HFFc6 (cell line): ENCODE data around the gene PRR22. TPM values are rescaled to one million over a fixed set of nuclear protein-coding genes. Genes with fewer than 3 reads are reported as not detected.

Experiments used
- DNase-seq: peaks from one replicate; pipeline ENCODE4 v3.0.0-alpha.2; 2018
- H3K27ac Mint-ChIP-seq: 2 replicates; pipeline ENCODE4 v1.8.0; 2020; ENCODE audit warnings: mild to moderate bottlenecking, mixed read lengths
- H3K27me3 Mint-ChIP-seq: 2 replicates; pipeline ENCODE4 v1.8.0; 2021; ENCODE audit warnings: mild to moderate bottlenecking, moderate library complexity, mixed read lengths; ENCODE audit not compliant: insufficient read depth
- H3K36me3 Mint-ChIP-seq: 2 replicates; pipeline ENCODE4 v1.8.0; 2021; ENCODE audit warnings: low read depth, mixed read lengths
- H3K4me1 Mint-ChIP-seq: 2 replicates; pipeline ENCODE4 v1.8.0; 2020; ENCODE audit warnings: low read depth, mixed read lengths
- H3K4me3 Mint-ChIP-seq: 2 replicates; pipeline ENCODE4 v1.8.0; 2020; ENCODE audit warnings: mild to moderate bottlenecking, moderate library complexity, mixed read lengths
- H3K9me3 Mint-ChIP-seq: 2 replicates; pipeline ENCODE4 v1.8.0; 2020; ENCODE audit warnings: mild to moderate bottlenecking, mixed read lengths
- long read RNA-seq: library from polyadenylated mRNA; unstranded; transcript quantifications from one replicate; pipeline ENCODE4 v2.0.0, GENCODE V29; 2019
- total RNA-seq, 6 experiments: library from RNA; stranded (reverse); fragmentation: NEBNext Ultra II Directional; extraction: Animal tissue kit (Norgen Biotek cat#: 25700); gene quantifications; 2 replicates in 1 of 6; 3 replicates in 5 of 6; pipeline ENCODE4 v1.2.3, GENCODE V29; 2021
- TF ChIP-seq, protein P1 (sequence below): fragments of 200-600 bp; sonication (generic); IDR thresholded peaks from 2 replicates; pipeline ENCODE4 v1.5.0; 2021; ENCODE audit warnings: antibody characterized with exemption, mild to moderate bottlenecking

Gene PRR22
- 1 to 10 TPM in 5 of 6 experiments, under 1 TPM in 1; 0.92 to 1.6 (median 1.4) TPM for total RNA-seq
- long read RNA-seq = 0 reads

DNA sequence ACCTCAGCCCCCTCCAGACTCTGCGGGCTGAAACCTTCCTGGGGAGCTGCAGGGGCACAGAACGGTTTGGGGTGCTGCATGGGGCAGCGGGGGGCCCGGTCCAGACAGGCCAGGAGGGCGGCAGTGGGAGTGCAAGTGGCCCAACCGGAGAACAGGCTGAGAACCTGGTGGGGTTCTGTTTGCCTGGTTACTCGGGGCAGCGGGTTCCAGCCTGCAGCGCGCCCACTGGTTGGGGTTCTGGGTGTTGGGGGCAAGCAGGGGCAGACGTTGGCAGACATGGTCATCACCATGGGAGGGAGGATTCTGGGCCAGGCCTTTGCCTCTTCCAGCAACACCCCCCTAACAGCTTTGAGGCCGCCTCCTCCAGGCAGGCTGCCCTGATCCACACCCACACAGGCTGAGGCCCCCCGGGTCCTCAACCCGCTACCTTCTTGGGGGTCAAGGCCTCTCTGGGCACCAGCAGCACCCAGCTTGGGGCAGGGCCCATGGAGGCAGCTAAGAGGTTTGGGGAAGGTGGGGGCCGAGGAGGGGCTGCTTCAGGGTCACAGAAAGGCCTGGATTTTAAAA, at the start of gene PRR22:
PRR22 (minus strand) TSS at position 166 of the 567 bp plus-strand sequence; CDS start at position 80, 86 bp downstream.
- TF ChIP-seq, protein P1, sequence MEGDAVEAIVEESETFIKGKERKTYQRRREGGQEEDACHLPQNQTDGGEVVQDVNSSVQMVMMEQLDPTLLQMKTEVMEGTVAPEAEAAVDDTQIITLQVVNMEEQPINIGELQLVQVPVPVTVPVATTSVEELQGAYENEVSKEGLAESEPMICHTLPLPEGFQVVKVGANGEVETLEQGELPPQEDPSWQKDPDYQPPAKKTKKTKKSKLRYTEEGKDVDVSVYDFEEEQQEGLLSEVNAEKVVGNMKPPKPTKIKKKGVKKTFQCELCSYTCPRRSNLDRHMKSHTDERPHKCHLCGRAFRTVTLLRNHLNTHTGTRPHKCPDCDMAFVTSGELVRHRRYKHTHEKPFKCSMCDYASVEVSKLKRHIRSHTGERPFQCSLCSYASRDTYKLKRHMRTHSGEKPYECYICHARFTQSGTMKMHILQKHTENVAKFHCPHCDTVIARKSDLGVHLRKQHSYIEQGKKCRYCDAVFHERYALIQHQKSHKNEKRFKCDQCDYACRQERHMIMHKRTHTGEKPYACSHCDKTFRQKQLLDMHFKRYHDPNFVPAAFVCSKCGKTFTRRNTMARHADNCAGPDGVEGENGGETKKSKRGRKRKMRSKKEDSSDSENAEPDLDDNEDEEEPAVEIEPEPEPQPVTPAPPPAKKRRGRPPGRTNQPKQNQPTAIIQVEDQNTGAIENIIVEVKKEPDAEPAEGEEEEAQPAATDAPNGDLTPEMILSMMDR = no peak
- Mint-ChIP-seq H3K4me3 (no peak within 1 kb of the TSS), H3K27me3 (peaks cover 2% of the 10 kb centered on the region), H3K27ac (no peak within 1 kb of the TSS), H3K36me3 (peaks cover 16% of the 10 kb centered on the region), H3K4me1 (no peaks in the 10 kb centered on the region), H3K9me3 (no peaks in the 10 kb centered on the region)
- DNase-seq = no peak

DNA sequence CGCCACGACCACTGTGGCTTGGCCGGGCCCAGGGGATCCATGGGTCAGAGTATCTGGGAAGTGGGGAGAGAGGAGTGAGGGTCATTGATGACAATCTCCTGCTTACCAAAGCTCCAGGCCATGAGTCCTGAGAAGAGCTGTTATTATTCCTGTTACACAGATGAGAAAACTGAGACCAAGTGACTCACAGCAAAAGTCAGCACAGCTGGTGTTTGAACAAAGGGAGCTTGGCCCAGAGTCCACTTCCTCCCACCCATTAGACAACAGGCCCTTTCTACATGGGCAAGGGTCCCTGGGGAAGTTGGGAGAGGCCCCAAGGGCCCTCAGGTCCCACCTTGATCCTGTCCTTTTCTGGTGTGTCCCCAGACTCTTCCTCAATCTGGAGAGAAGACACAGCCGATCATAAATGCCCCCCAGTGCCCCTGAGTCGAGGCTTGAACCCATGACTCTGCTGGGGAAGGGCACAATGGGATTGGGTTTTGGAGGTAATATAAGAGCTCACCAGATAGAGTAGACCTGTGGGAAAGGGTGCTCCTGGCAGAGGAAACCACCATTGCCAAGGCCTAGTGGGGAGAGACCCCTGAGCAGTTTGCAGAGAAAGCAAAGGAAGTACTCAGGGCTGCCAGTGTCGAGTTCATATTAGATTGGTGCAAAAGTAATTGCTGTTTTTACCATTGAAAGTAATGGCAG, 48.1 kb upstream of the PRR22 start:
- Mint-ChIP-seq H3K4me1 (no peaks in the 10 kb centered on the region), H3K27me3 (peaks cover 51% of the 10 kb centered on the region), H3K9me3 (no peaks in the 10 kb centered on the region), H3K36me3 (no peaks in the 10 kb centered on the region), H3K4me3 (no peak overlapping the region), H3K27ac (no peak overlapping the region)
- no peak for DNase-seq
- TF ChIP-seq, protein P1 = no peak

DNA sequence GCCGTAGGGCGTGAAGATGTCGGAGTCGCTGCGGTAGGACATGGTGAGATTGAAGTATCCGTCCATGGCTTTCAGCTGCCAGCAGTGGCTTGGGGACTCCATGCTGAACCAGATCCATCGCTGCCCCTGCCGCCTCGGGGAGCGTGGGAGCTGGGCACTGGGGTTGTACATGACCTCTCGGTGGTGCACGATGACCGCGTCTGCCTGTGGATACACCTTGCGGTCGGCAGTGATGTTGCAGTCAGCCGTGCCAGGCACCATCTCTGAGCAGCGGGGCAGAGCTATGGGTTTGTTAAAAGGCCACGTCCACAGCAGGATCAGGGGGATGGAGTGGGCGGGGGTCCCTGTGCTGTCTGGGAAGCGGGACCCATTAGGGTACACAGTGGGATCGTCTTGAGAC, 47.5 kb upstream of the PRR22 start:
- no peak overlapping the region for H3K27ac Mint-ChIP-seq
- no peak overlapping the region for H3K4me3 Mint-ChIP-seq
- TF ChIP-seq, protein P1 = no peak
- H3K36me3 Mint-ChIP-seq = peaks cover 3% of the 10 kb centered on the region; the same call in 1 of the 2 replicates
- H3K27me3 Mint-ChIP-seq = peaks cover 52% of the 10 kb centered on the region
- no peaks in the 10 kb centered on the region for H3K4me1 Mint-ChIP-seq
- no peaks in the 10 kb centered on the region for H3K9me3 Mint-ChIP-seq
- no peak for DNase-seq

DNA sequence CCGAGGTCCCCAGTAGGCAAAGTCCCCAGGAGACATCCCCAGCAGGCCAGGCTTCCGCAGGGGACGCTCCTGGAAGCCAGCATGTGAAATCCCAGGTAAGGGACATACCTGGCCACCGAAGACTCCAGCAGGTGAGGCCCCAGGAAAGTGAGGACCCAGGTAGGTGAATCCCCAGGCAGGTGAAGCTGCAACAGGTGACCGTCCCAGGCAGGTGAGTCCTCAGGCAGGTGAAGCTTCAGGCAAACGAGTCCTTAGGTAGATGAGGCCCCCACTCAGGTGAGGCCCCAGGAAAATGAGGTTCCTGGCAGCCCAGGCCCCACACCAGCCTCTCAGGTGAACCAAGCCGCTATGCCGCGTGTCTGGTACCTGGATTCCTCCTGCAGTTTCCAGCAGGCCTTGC, 46.6 kb upstream of the PRR22 start:
- Mint-ChIP-seq H3K27ac (no peak overlapping the region), H3K4me1 (no peaks in the 10 kb centered on the region)
- no peak for DNase-seq

DNA sequence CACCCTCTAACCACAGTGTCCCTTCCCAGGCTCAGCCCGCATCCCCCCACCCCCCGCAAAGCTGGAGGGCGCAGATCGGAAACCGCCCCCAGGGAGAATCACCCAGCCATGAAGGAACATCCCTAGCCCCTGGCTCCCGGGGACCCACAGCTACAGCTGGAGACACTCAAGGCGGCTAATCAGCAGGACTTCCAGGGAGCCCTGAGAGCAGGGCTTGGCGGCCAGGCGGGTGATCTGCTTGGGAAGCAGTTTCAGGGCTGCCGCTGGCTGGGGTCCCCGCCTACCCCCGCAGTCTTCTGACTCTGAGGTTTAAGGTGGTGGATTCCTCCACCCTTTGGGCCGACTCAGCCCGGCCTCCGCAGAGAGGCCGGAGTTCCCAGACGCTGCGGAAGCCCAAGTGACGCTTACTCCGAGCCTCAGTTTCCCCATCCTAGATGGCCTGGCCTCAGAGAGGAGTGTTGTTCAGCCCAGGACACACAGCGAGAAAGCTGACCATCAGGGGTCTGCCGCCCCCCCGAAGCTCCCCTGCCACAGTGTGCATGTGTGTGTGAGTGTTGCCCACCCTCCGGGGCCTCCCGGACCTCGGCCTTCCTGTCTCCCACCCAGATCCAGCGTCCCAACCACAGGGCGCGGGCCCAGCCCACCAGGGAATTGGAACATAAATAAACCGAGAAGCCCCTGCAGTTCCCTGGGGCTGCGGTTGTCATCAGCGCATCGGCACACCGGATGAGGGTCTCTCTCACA, 45.2 kb upstream of the PRR22 start:
- TF ChIP-seq, protein P1 = no peak
- H3K4me3 Mint-ChIP-seq = no peak overlapping the region
- no peaks in the 10 kb centered on the region for H3K4me1 Mint-ChIP-seq
- H3K27ac Mint-ChIP-seq = no peak overlapping the region
- no peak for DNase-seq
- peaks cover 4% of the 10 kb centered on the region; the same call in 1 of the 2 replicates for H3K36me3 Mint-ChIP-seq
- H3K9me3 Mint-ChIP-seq = no peaks in the 10 kb centered on the region
- H3K27me3 Mint-ChIP-seq = peaks cover 44% of the 10 kb centered on the region

More for the DNA sequence above, 46.6 kb upstream of the PRR22 start:
- no peaks in the 10 kb centered on the region for H3K9me3 Mint-ChIP-seq
- no peak overlapping the region for H3K4me3 Mint-ChIP-seq
- H3K36me3 Mint-ChIP-seq = peaks cover 4% of the 10 kb centered on the region; the same call in 1 of the 2 replicates
- TF ChIP-seq, protein P1 = no peak
- peaks cover 56% of the 10 kb centered on the region for H3K27me3 Mint-ChIP-seq
